Bronchial epithelial cell (primary cell): ENCODE data around the gene GRIK3. TPM values are rescaled to one million over a fixed set of nuclear protein-coding genes. Genes with fewer than 3 reads are reported as not detected.
"Not testable (repeated sequence)": the region's sequence is repeated elsewhere in the genome, so short reads cannot be mapped to it uniquely, and the experiment has no call there.

Experiments used
- DNase-seq: peaks from one replicate; pipeline ENCODE4 v3.0.0-alpha.2; 2010; ENCODE audit warnings: low read depth
- FAIRE-seq: peaks from 2 replicates; lab custom pipeline; 2011; peaks lifted over from hg19 to GRCh38; lab: Jason Lieb, UNC
- H3K27me3 ChIP-seq: 2 replicates; pipeline ENCODE4 v1.5.1; 2011; ENCODE audit warnings: low read length; ENCODE audit not compliant: control insufficient read depth, insufficient read depth
- H3K36me3 ChIP-seq: 2 replicates; pipeline ENCODE4 v1.5.1; 2011; ENCODE audit warnings: low read length; ENCODE audit not compliant: control insufficient read depth, insufficient read depth
- H3K4me3 ChIP-seq: 2 replicates; pipeline ENCODE4 v1.5.1; 2011; ENCODE audit warnings: mild to moderate bottlenecking, low read depth, low read length, control low read depth
- total RNA-seq: library from RNA; depleted of rRNA; stranded (reverse); fragments of >200 nt; gene quantifications from 2 replicates; pipeline ENCODE4 v1.2.1, GENCODE V29; 2014
- TF ChIP-seq, protein P1 (sequence below): IDR thresholded peaks from 2 replicates; pipeline ENCODE4 v1.5.1; 2011; ENCODE audit warnings: mild to moderate bottlenecking, moderate library complexity, low read length, control low read depth, inconsistent platforms; ENCODE audit not compliant: insufficient read depth, severe bottlenecking

Gene GRIK3
- under 0.01 TPM in 1 of 2 replicates, not detected in the other for total RNA-seq

DNA sequence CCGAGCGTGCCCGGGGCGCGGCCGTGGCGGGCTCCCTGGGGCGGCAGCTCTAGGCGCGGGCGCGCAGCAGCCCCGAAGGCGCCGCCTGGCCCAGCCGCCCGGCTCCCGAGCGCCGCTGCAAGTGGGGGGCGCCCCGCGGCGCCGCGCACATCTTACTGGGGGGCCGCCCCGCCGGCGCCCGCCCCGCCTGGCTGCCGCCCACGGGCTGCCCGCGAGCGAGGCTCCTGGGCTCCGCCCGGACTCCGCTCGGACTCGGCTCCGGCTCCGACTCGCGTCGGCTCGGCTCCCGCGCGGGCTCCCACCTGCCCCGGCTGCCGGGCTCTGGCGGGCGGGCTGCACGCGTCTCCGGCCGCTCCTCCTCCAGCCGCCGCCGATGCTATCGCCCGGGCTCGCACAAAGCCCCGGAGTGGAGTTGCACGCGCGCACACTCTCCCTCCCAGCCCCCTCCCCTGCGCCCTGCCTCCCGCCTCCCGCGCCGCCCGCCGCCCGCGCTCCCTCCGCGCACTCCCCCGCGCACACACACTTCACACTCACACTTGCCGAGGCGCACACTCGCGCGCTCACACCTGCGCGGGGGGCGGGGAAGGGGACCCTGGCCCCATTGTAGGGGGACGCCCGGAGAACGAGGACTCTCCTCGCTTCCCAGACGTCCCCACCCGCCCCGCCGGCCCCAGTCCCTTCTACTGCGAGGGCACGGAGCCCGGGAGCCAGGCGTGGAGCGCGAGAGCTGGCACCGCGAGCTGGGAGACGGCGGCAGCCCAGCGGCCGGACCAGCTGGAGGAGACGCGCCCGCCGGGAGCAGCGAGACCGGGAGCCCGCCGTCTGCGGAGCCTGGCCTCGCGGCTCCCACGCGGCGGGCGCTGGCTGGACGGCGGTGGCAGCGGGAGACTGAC, at the start of gene GRIK3:
TSS of gene GRIK3 (minus strand) at position 395 of the 893 bp plus-strand sequence. CDS start 407 bp downstream, outside the sequence.
- no peaks in the 10 kb centered on the region for H3K36me3 ChIP-seq
- TF ChIP-seq, protein P1, sequence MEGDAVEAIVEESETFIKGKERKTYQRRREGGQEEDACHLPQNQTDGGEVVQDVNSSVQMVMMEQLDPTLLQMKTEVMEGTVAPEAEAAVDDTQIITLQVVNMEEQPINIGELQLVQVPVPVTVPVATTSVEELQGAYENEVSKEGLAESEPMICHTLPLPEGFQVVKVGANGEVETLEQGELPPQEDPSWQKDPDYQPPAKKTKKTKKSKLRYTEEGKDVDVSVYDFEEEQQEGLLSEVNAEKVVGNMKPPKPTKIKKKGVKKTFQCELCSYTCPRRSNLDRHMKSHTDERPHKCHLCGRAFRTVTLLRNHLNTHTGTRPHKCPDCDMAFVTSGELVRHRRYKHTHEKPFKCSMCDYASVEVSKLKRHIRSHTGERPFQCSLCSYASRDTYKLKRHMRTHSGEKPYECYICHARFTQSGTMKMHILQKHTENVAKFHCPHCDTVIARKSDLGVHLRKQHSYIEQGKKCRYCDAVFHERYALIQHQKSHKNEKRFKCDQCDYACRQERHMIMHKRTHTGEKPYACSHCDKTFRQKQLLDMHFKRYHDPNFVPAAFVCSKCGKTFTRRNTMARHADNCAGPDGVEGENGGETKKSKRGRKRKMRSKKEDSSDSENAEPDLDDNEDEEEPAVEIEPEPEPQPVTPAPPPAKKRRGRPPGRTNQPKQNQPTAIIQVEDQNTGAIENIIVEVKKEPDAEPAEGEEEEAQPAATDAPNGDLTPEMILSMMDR: no peak
- DNase-seq: no peak
- peaks cover 50% of the 10 kb centered on the region for H3K27me3 ChIP-seq
- FAIRE-seq: no peak
- no peak within 1 kb of the TSS for H3K4me3 ChIP-seq

DNA sequence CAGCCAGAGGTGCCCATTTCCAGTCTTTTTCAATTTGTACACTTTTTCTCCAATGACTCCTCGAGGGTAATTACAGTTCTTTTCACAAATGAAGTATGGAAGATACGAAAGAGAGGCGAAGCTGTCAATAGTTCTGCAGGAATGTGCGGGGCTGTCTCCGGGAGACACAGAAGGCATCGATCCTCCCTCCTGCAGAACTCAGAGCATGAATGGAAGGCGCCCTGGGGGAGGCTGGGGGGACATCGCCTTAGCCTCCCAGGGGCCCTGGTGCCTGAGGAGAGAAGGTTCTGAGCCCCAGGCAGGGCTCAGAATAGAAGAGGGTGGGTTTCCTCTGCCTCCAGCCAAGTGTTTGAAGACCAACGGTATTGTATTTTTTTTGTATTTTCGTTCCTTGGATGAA, 49.7 kb upstream of the GRIK3 start:
- H3K4me3 ChIP-seq: no peak overlapping the region
- H3K27me3 ChIP-seq: no peaks in the 10 kb centered on the region
- H3K36me3 ChIP-seq: no peaks in the 10 kb centered on the region
- FAIRE-seq (no peak), DNase-seq (no peak)
- TF ChIP-seq, protein P1: no peak

DNA sequence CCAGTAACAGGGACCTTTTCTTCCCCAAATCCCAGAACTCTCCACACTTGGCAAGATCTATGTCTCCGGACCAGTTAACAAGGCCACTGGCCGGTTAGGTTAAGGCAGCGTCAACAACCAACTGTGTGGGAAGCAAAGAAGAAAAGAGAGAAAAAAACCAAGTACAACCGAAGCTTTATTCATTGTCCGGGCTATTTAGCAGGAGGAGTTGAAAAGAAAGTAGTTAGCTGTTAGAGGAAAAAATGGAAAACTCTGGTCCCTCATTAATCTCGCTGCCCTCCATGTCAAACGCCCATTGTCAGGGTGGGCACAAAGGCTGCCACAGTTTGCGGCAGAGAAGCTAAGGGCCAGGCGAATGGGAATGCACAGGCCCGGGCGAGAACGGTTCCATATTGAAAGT, 49.3 kb upstream of the GRIK3 start:
- FAIRE-seq (no peak), DNase-seq (no peak)
- Histone ChIP-seq H3K4me3 (no peak overlapping the region), H3K36me3 (no peaks in the 10 kb centered on the region), H3K27me3 (no peaks in the 10 kb centered on the region)
- TF ChIP-seq, protein P1: no peak

DNA sequence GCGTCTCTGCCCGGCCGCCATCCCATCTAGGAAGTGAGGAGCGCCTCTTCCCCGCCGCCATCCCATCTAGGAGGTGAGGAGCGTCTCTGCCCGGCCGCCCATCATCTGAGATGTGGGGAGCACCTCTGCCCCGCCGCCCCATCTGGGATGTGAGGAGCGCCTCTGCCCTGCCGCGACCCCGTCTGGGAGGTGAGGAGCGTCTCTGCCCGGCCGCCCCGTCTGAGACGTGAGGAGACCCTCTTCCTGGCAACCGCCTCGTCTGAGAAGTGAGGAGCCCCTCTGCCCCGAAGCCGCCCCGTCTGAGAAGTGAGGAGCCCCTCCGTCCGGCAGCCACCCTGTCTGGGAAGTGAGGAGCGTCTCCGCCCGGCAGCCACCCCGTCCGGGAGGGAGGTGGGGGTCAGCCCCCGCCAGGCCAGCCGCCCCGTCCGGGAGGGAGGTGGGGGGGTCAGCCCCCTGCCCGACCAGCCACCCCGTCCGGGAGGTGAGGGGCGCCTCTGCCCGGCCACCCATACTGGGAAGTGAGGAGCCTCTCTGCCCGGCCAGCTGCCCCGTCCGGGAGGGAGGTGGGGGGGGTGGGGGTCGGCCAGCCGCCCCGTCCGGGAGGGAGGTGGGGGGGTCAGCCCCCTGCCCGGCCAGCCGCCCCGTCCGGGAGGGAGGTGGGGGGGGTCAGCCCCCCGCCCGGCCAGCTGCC, 46.1 kb upstream of the GRIK3 start:
- not testable (repeated sequence) for DNase-seq, H3K36me3 ChIP-seq, H3K27me3 ChIP-seq, H3K4me3 ChIP-seq, FAIRE-seq

DNA sequence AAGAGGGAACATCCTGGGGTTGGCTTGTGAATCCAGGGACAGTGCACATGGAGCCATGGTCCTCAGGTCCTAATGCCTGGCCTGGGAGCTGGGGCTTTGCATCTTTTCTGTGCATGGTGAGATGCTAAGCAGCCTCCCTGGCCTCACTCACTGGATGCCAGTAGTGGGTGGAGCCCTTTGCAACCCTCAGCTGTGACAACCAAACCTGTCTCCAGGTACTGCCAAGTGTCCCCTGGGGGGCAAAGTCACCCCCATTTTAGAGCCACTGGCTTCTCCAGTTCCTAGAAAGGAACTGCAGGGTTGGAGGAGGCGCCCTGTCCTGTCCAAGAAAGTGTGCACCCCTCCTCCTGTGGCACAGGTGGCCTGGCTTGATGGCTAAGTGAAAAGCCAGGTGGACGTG, 44.6 kb upstream of the GRIK3 start:
- Histone ChIP-seq H3K36me3 (no peaks in the 10 kb centered on the region), H3K4me3 (no peak overlapping the region), H3K27me3 (no peaks in the 10 kb centered on the region)
- FAIRE-seq: no peak
- no peak for DNase-seq
- TF ChIP-seq, protein P1: no peak

DNA sequence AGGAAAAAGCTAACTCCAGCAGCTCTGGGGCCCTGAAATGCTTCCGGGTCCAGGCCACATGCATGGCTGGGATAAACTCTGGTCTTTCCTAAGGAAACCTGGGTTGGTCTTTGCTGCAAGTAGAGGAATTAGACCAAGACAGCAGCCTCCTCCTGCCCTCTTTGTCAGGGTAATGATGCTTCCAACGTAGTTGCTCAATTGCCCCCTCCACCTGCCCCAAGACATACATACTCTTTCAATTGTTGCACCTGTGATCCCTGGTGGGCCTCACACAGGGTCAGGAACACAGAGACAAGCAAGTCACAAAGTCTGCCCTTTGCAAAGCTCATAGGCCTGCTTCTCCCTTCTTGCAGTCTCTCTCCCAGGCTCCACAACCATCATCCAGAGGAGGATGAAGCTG, 41.9 kb upstream of the GRIK3 start:
- no peak overlapping the region for H3K4me3 ChIP-seq
- FAIRE-seq (no peak), DNase-seq (no peak)
- no peaks in the 10 kb centered on the region for H3K36me3 ChIP-seq
- no peaks in the 10 kb centered on the region for H3K27me3 ChIP-seq
- TF ChIP-seq, protein P1: no peak
